ENCODE data around the gene SLC37A3. TPM values are rescaled to one million over a fixed set of nuclear protein-coding genes. Genes with fewer than 3 reads are reported as not detected.

SLC37A3 gene
- total RNA-seq, 1 donor from 2014 or later, result 56.2 TPM

- DNase-seq (ENCODE audit: low read depth), result peak; percentile 90
Observed at GRCh38 chr7:140402178-140402835, 4.0 kb upstream of the SLC37A3 start.

GRCh38 chr7:140400381-140400780 is 2.1 kb upstream of the SLC37A3 start:
- DNase-seq (ENCODE audit: low read depth), result no peak

DNA sequence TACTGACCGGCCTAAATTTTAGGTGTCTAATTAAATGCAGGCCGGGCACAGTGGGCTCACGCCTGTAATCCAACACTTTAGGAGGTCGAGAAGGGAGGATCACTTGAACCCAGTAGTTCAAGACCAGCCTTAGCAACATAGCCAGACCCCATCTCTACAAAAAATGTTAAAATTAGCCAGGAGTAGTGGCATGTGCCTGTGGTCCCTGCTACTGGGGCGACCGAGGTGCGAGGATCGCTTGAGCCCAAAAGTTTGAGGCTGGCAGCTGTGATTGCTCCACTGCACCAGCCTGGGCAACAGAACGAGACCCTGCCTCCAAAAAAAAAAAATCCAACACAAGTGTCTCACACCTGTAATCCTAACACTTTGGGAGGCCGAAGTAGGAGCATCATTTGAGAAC is 491 bp upstream of the SLC37A3 start:
- DNase-seq (ENCODE audit: low read depth), result no peak

DNA sequence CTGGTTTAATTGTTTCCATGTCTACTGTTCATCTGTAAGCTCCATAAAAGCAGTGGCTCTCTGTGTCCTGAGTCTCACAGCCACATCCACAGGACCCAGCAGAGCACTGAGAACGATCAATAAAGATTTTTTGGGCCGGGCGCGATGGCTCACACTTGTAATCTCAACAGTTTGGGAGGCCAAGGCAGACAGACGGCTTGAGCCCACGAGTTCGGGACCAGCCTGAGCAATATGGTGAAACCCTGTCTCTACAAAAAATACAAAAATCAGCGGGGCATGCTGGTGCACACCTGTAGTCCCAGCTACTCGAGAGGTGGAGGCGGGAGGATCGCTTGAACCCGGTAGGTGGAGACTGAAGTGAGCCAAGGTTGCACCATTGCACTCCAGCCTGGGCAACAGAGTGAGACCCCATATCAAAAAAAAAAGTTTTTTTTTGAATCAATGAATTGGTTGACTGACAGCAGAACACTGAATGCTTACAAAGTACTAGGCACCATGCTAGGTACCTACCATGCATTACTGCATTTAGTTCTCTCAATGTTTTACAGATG is 4.5 kb downstream of the SLC37A3 start:
- DNase-seq (ENCODE audit: low read depth), result no peak

DNA sequence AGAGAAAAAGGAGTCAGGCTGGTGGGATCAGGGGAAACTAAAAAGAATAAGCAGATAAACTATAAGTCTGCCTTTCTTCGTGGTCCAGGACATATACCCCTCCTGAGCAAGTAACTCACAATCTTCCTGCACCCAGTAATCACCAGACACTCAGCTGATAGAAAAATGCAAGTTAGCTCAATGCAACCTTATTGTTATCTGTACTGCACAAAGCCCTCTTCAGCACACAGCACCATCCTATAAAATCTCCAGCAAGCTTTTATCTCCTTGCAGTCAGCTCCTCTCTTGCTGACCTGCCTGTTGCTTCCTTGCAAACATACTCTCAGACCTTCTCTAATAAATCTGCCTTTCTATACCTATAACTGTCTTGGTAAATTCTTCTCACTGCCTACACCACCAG is 6.7 kb downstream of the SLC37A3 start:
- DNase-seq (ENCODE audit: low read depth), result no peak

GRCh38 chr7:140390466-140391190 is 7.7 kb downstream of the SLC37A3 start:
- peak; percentile 88 for DNase-seq (ENCODE audit: low read depth)

DNA sequence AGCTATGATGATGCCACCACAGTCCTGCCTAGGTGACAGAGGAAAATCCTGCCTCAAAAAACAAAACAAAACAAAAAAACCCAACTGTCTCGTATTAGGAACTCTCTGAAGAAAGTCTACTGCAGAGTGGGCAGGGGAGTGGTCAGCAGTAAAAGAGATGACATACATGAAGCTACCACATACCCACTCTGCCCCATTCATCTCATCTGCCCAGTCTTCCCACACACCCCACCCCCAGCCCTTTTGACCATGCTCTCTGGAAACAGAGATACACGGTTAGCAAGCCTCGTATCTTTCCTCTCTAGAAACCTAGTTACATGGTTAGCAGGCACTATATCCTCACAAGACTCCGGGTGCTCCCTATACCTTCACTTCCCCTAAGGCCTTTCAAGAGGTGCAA is 8.3 kb downstream of the SLC37A3 start:
- no peak for DNase-seq (ENCODE audit: low read depth)

DNA sequence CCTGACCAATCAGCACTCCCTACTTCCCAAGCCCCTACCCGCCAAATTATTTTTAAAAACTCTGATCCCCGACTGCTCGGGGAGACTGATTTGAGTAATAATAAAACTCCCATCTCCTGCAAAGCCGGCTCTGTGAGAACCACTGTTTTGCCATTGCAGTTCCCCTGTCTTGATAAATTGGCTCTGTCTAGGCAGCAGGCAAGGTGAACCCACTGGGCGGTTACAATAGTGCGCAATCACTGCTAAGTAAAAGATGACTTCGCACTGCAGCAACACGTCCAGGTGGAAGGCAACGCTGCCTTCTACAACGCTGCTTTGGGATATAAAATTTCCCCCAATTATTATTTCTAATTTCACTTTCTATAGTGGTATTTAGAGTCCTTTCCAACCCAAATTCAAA is 8.9 kb downstream of the SLC37A3 start:
- DNase-seq (ENCODE audit: low read depth), result no peak

- no peak for DNase-seq (ENCODE audit: low read depth)
Observed at GRCh38 chr7:140384894-140385545, 13.3 kb downstream of the SLC37A3 start.

DNA sequence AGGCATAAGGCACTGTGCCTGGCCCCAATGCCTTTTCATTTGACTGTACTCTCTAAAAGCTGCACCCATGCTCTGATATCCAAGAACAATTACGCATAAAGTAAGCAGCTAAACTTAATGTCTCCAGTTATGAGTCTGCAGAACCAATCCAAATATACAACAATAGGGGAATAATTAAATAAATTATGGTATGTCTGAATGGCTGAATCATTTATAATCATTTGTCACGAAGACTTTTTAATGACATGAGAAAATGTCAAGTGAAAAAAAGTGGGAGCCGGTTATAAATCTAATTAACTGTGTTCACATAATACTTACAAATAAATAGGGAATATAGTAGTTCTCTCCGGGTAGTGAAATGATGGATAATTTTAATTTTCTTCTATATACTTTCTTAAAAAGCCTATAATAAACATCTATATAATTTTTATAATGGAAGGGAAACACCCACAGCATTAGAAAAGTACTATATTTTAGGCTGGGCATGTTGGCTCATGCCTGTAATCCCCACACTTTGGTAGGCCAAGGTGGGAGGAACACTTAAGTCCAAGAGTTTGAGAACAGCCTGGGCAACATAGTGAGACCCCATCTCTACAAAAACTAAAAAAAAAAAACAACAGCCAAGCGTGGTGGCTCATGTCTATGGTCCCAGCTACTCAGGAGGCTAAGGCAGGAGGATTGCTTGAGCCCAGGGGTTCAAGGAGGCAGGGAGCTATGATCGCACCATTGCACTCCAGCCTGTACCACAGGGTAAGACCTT is 14.2 kb downstream of the SLC37A3 start:
- DNase-seq (ENCODE audit: low read depth), result no peak

DNA sequence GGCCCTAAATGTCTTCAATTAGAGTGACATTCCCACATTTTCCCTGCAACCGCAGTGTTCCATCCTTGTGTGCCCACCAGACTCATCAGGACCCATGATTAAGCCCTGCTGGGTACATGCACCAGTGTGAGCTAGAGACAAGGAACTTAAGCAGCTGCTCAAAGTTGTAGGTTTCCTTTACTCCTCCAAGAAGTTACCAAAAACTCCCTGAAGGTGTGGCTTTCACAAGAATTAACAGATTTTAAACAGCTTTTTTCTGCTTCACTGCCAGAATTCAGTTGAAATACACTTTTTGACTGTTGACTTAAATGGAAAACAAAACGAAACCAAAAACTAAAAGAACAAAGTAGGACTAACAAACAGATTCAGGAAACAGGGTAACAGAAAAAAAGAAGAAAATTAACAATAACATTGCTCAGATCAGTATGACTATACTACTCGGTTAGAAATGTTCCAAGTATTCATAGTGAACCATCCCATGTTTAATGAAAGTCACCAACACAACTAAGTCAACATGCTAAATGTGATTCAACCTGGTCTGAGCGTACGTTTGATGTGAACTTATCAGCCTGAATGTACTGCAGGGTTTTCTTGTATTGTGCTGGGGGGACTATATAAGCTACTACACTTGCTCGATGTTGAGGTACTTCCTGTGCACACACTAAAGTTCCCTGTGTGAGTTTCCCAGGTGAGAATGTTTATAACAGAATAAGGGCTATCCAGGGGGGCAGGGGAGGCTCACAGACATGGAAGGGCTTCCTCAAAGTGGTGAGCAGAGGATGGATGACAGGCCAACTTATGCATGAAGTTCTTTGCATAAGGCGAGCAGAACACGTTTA is 22.2 kb downstream of the SLC37A3 start:
- DNase-seq (ENCODE audit: low read depth), result no peak

DNA sequence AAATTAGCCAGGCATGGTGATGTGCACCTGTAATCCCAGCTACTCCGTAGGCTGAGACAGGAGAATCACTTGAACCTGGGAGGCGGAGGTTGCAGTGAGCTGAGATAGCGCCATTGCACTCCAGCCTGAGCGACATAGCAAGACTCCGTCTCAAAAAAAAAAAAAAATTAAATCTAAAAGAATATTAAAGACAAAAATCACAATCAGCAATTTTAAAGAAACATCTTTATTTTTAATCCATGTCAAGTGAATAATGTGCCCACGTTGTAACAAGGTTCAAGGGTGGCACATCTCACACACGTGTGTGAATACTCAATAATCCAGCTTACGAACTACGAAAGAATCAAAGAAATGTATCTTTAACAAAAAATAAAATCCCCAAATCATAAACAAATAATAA is 23.0 kb downstream of the SLC37A3 start:
- no peak for DNase-seq (ENCODE audit: low read depth)

DNA sequence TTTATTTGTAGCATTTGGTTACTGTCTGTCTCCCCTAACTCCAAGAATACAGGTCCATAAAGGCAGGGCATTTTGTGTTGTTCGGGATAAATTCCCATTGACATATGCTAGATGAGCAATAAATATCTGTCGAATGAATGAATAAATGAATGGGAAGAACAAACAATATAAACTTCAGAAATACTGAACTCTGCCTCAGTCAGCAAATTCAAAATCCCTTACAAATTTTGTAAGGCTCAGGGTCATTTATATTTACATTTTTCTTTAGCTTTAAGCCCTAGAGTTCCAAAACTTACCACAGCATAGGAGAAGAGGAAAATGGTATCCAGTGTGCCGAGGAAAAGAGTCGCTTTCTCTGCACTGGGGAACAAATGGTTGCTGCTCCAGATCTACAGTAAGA is 29.0 kb downstream of the SLC37A3 start:
- DNase-seq (ENCODE audit: low read depth), result no peak

GRCh38 chr7:140367528-140367927 is 30.8 kb downstream of the SLC37A3 start:
- no peak for DNase-seq (ENCODE audit: low read depth)

DNA sequence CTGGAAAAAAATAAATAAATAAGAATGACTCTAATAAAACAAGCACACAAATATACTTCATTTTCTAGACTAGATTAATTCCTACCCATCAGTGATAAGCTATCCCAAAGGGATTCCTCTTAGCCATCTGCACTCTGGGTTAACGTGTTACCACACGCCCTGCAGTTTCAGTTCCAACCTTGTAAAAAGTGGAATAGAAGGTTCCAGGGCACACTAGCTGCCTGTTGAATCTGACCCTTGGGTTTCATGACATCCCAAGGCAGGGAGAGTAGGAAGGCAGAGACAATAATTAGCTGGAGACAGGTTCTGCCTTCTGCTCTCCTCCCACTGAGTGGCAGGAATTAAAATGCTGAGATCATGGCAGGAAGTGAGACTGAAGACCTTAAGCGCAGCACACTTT is 33.5 kb downstream of the SLC37A3 start:
- no peak for DNase-seq (ENCODE audit: low read depth)

GRCh38 chr7:140360697-140361229 is 37.6 kb downstream of the SLC37A3 start:
- DNase-seq (ENCODE audit: low read depth), result no peak

- DNase-seq (ENCODE audit: low read depth), result no peak
Observed at GRCh38 chr7:140358412-140359051, 39.8 kb downstream of the SLC37A3 start.

DNA sequence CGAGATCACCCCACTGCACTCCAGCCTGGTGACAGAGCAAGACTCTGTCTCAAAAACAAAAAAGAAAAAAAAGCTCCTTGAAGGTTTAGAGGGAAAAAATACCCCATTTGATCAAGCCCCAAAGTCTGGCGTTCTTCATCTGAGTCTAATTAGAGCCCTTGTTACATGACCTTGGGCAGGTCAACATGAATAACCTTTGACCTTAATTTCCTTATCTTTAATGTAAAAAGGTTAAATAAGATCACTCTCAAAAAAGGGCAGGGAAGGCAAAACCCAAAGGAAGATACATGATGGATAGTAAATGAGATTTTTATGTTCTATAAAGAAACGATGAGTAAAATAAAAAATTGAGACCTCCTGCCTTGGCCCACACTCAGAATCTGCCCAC is 40.3 kb downstream of the SLC37A3 start:
- no peak for DNase-seq (ENCODE audit: low read depth)

GRCh38 chr7:140350056-140350455 is 48.3 kb downstream of the SLC37A3 start:
- no peak for DNase-seq (ENCODE audit: low read depth)

DNA sequence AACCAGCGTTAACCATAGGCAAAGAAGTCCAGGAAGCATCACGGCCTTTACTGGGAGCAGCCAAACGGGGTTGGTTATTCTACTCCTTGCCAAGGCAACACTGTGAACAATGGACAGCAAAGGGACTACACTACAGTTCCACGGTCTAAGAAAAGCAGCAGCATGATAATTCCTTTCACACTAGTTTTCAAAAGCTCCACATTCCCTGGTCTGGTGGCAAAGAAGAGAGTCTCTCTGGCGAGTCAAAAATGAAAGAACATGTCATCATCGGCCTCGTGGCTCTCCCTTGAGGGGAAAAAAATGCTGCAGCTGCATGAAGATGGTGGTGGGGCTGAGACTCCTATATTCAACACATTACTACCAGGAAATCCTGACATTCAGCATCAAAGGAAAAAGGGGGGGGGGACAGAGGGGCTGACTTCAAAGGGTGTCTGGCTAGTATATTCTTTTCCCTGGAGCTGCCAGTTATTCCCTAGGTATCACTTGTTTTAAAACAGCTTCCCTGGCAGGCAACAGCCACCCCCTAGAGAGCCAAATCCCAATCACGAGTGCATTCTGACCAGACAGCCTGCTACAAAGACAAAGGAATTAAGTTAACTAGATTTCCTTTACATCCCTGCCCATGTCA is 49.1 kb downstream of the SLC37A3 start:
- no peak for DNase-seq (ENCODE audit: low read depth)

Data from renal cortical epithelial cell (primary cell).